Lower lobe of right lung (tissue), 2 donors: ENCODE data around the gene HP1BP3. TPM values are rescaled to one million over a fixed set of nuclear protein-coding genes. Genes with fewer than 3 reads are reported as not detected.
"Not testable (repeated sequence)": the region's sequence is repeated elsewhere in the genome, so short reads cannot be mapped to it uniquely, and the experiment has no call there.

Source experiments
- ATAC-seq, 2 donors: fragments of 200-7000 bp; cut with Tn5 transposase; one replicate each; pipeline ENCODE4 v1.9.1; 2020 to 2022; ENCODE audit warnings: mild to moderate bottlenecking in 2 of 2, moderate library complexity in 2 of 2
- DNase-seq: peaks from one replicate; pipeline ENCODE4 v3.0.0-alpha.2; 2020
- H3K27ac ChIP-seq: fragments of 200-600 bp; one replicate; pipeline ENCODE4 v1.8.0; 2022
- H3K27me3 ChIP-seq: fragments of 200-600 bp; one replicate; pipeline ENCODE4 v1.8.0; 2022; ENCODE audit warnings: low read depth
- H3K36me3 ChIP-seq: fragments of 200-600 bp; one replicate; pipeline ENCODE4 v1.8.0; 2022; ENCODE audit warnings: mild to moderate bottlenecking
- H3K4me1 ChIP-seq: fragments of 200-600 bp; one replicate; pipeline ENCODE4 v1.8.0; 2022
- H3K4me3 ChIP-seq: fragments of 200-600 bp; one replicate; pipeline ENCODE4 v1.8.0; 2022; ENCODE audit warnings: mild to moderate bottlenecking
- H3K9me3 ChIP-seq: fragments of 200-600 bp; one replicate; pipeline ENCODE4 v1.8.0; 2022
- intact Hi-C: fragments of 100-400 bp; cut with DNase I; formaldehyde crosslinking; loops from one replicate; pipeline ENCODE4 v1.11.0; 2022
- total RNA-seq: library from RNA; stranded (reverse); fragmentation: NEBNext Ultra II Directional; extraction: Animal tissue kit (Norgen Biotek cat#: 25700); gene quantifications from one replicate; pipeline ENCODE4 v1.2.1, GENCODE V29; 2021
- TF ChIP-seq, protein P1 (sequence below): fragments of 200-600 bp; IDR thresholded peaks from one replicate; pipeline ENCODE4 v1.8.0; 2022; ENCODE audit warnings: antibody characterized with exemption, mild to moderate bottlenecking
- donor health status: DM: no; HTN: yes; CAD: no; lungs with severe emphysema.

The HP1BP3 gene
- total RNA-seq, 1 donor from 2014 or later = 253 TPM

DNA sequence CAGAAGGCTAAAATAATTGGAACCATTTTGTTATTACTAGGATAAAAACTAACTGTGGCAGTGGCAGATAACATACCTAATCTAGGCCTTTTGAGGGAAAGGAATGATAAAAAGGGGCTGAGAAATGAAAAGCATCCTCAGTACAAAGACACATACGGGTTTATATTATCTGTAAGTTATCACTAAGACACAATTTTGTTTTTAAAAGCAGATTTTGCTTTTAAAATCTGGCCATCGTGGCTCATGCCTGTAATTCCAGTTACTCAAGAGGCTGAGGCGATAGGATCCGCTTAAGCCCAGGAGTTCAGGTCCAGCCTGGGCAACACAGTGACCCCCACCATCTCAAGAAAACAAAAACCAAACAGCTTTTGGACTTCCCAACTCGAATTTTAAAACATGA lies 24.8 kb upstream of the HP1BP3 start:
- peaks cover 31% of the 10 kb centered on the region for H3K36me3 ChIP-seq

DNA sequence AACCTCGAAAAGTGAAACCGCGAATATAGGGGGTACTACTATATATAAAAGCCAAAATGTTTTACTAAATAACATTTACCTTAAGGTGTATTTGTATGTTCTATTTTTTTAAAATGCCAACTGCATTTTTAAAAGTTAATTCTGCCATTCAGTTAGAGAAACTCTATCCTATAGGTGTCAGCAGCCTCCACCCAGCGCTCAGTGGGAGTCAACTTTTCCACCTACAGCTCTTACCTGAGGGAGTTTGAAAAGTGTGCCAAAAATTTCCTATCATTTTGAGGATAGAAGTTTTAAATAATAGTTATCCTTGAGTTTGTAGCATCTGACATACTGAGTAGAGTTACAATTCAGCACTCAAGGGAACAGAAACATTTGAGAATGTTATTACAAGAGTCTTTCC lies 6.1 kb upstream of the HP1BP3 start:
- DNase-seq (no peak), ATAC-seq (no peak)
- Histone ChIP-seq H3K27ac (no peak overlapping the region), H3K36me3 (no peaks in the 10 kb centered on the region), H3K27me3 (no peaks in the 10 kb centered on the region), H3K4me1 (peaks cover 3% of the 10 kb centered on the region), H3K4me3 (no peak overlapping the region), H3K9me3 (no peaks in the 10 kb centered on the region)
- intact Hi-C loops = no loop called here
- TF ChIP-seq, protein P1, sequence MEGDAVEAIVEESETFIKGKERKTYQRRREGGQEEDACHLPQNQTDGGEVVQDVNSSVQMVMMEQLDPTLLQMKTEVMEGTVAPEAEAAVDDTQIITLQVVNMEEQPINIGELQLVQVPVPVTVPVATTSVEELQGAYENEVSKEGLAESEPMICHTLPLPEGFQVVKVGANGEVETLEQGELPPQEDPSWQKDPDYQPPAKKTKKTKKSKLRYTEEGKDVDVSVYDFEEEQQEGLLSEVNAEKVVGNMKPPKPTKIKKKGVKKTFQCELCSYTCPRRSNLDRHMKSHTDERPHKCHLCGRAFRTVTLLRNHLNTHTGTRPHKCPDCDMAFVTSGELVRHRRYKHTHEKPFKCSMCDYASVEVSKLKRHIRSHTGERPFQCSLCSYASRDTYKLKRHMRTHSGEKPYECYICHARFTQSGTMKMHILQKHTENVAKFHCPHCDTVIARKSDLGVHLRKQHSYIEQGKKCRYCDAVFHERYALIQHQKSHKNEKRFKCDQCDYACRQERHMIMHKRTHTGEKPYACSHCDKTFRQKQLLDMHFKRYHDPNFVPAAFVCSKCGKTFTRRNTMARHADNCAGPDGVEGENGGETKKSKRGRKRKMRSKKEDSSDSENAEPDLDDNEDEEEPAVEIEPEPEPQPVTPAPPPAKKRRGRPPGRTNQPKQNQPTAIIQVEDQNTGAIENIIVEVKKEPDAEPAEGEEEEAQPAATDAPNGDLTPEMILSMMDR = no peak

More for the DNA sequence above, 24.8 kb upstream of the HP1BP3 start:
- H3K4me3 ChIP-seq = no peak overlapping the region
- DNase-seq (no peak), ATAC-seq (no peak)
- no peaks in the 10 kb centered on the region for H3K4me1 ChIP-seq
- intact Hi-C loops = no loop called here
- TF ChIP-seq, protein P1 = no peak
- no peak overlapping the region for H3K27ac ChIP-seq
- H3K27me3 ChIP-seq = no peaks in the 10 kb centered on the region
- no peaks in the 10 kb centered on the region for H3K9me3 ChIP-seq

DNA sequence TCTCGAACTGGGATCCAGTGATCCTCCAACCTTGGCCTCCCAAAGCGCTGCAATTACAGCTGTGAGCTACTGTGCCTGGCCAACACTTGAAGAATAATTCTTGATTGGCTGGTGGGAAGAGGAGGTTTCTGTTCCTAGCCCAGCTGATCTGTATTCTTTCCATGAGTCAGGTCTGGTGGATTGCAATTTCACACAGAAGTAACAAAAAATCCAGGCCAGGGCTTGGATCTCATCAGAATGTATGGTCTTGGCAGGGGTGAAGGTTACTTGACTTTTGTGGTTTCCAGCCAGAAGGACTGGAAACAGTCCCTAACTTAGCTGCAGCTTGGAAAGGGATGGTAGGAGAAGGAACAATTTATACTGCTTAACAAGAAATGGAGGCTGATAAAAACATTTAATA lies 5.1 kb upstream of the HP1BP3 start:
- no peaks in the 10 kb centered on the region for H3K27me3 ChIP-seq
- TF ChIP-seq, protein P1 = no peak
- intact Hi-C loops = no loop called here
- no peaks in the 10 kb centered on the region for H3K9me3 ChIP-seq
- H3K27ac ChIP-seq = no peak overlapping the region
- H3K36me3 ChIP-seq = no peaks in the 10 kb centered on the region
- peaks cover 9% of the 10 kb centered on the region for H3K4me1 ChIP-seq
- no peak overlapping the region for H3K4me3 ChIP-seq
- ATAC-seq = no peak
- DNase-seq = no peak

DNA sequence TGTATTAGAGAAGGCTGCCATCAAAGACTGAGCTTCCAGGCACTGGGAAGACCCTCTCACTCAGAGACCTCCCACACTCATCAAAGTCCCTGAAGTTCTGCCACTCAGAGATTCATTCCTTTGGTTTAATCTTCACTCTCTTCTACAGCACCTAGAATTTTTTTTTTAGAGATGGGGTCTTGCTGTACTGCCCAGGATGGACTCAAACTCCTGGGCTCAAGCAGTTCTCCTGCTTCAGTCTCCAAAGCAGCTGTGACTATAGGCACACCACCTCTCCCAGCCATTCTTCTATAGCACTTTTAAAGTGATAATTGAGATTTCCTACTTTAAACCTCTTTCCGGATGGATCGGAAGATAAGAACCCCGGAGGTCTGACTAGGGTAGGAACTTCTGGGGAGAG lies 3.7 kb upstream of the HP1BP3 start:
- intact Hi-C loops = no loop called here
- H3K27ac ChIP-seq = no peak overlapping the region
- no peak overlapping the region for H3K4me3 ChIP-seq
- H3K4me1 ChIP-seq = peaks cover 9% of the 10 kb centered on the region
- no peak for ATAC-seq
- H3K27me3 ChIP-seq = no peaks in the 10 kb centered on the region
- no peak for DNase-seq
- no peaks in the 10 kb centered on the region for H3K36me3 ChIP-seq
- H3K9me3 ChIP-seq = no peaks in the 10 kb centered on the region
- TF ChIP-seq, protein P1 = no peak

DNA sequence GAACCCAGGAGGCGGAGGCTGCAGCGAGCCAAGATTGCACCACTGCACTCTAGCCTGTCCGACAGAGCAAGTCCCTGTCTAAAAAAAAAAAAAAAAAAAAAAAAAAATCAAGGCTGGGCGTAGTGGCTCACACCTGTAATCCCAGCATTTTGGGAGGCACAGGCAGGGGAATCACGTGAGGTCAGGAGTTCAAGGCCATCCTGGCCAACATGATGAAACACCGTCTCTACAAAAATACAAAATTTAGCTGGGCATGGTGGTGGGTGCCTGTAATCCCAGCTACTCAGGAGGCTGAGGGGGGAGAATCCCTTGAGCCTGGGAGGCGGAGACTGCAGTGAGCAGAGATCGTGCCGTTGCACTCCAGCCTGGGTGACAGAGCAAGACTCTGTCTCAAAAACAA lies 2.5 kb upstream of the HP1BP3 start:
- H3K27me3 ChIP-seq, ATAC-seq, H3K4me3 ChIP-seq, intact Hi-C loops, DNase-seq, H3K36me3 ChIP-seq, H3K9me3 ChIP-seq, H3K27ac ChIP-seq: not testable (repeated sequence)
- peaks cover 21% of the 10 kb centered on the region for H3K4me1 ChIP-seq

DNA sequence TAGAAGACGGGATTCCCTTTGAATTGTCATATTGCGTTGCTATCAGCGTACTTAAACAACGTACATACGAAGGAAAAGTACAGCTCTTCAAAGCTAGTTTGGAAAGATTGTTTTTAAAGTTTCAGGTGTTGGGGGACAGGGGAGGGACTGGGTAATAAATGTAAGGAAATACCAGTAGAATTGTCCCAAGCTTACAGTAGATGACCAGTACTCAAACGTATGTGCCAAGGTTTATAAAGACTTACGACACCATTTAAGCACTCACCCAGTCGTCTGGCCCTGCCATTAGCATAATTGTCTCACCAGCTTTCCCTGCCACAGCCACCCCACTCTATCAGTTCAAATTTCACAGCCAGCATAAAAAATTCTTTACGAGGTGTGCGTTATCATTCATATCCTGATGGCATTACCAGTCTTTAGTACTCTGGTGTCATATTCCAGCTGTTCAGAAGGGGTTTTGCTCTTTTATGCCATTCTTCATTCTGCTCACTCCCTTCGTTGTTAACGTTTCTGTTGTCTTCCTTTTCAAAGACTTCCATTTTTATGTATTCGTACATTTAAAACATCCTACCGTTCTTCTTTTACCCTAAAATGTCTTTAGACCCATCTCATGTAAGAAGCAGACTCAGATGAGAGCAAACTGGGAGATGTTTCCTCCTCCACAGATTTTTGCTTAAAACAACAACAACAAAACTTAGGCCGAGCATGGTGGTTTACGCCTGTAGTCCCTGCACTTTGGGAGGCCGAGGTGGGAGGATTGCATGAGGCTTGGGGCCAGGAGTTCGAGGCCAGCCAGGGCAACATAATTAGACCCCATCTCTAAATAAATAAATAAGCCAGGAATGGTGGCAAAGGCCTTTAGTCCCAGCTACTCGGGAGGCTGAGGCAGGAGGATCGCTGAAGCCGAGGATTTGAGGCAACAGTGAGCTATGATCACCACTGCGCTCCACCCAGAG lies 1.0 kb upstream of the HP1BP3 start:
- intact Hi-C loops = no loop called here
- H3K9me3 ChIP-seq = no peaks in the 10 kb centered on the region
- no peak for DNase-seq
- H3K36me3 ChIP-seq = no peaks in the 10 kb centered on the region
- peak overlapping the region; percentile 95 for H3K27ac ChIP-seq
- no peaks in the 10 kb centered on the region for H3K27me3 ChIP-seq
- peak overlapping the region; percentile 93 for H3K4me3 ChIP-seq
- no peak for ATAC-seq
- TF ChIP-seq, protein P1 = no peak
- H3K4me1 ChIP-seq = peaks cover 36% of the 10 kb centered on the region
